Ishikawa (cell line): ENCODE data around the gene FAM3D.

Source experiments
- CREB1 ChIP-seq: IDR thresholded peaks from 2 replicates; pipeline ENCODE4 v1.6.1; 2012; ENCODE audit warnings: low read depth
- EGR1 ChIP-seq: IDR thresholded peaks from 2 replicates; pipeline ENCODE4 v1.6.1; 2012
- EP300 ChIP-seq: IDR thresholded peaks from 2 replicates; pipeline ENCODE4 v1.6.1; 2012; ENCODE audit warnings: borderline replicate concordance
- FOXM1 ChIP-seq: IDR thresholded peaks from 2 replicates; pipeline ENCODE4 v1.6.1; 2012; ENCODE audit warnings: low read depth, borderline replicate concordance
- NFIC ChIP-seq: IDR thresholded peaks from 2 replicates; pipeline ENCODE4 v1.6.1; 2012
- RAD21 ChIP-seq: IDR thresholded peaks from 2 replicates; pipeline ENCODE4 v1.6.1; 2012; ENCODE audit warnings: low read depth
- TAF1 ChIP-seq: IDR thresholded peaks from 2 replicates; pipeline ENCODE4 v1.6.1; 2012; ENCODE audit warnings: low read depth, mild to moderate bottlenecking
- TCF12 ChIP-seq: IDR thresholded peaks from 2 replicates; pipeline ENCODE4 v1.6.1; 2012; ENCODE audit warnings: low read depth
- TEAD4 ChIP-seq: IDR thresholded peaks from 2 replicates; pipeline ENCODE4 v1.6.1; 2012
- YY1 ChIP-seq: IDR thresholded peaks from 2 replicates; pipeline ENCODE4 v1.6.1; 2012; ENCODE audit warnings: low read depth
- ZBTB7A ChIP-seq: IDR thresholded peaks from 2 replicates; pipeline ENCODE4 v1.6.1; 2012; ENCODE audit warnings: low read depth
- TF ChIP-seq, protein P1 (sequence below): IDR thresholded peaks from 2 replicates; pipeline ENCODE4 v1.6.1; 2012; ENCODE audit warnings: low read depth, mild to moderate bottlenecking
- TF ChIP-seq, protein P2 (sequence below): IDR thresholded peaks from 2 replicates; pipeline ENCODE4 v1.6.1; 2012
- TF ChIP-seq, protein P3 (sequence below): IDR thresholded peaks from 2 replicates; pipeline ENCODE4 v1.6.1; 2012

DNA sequence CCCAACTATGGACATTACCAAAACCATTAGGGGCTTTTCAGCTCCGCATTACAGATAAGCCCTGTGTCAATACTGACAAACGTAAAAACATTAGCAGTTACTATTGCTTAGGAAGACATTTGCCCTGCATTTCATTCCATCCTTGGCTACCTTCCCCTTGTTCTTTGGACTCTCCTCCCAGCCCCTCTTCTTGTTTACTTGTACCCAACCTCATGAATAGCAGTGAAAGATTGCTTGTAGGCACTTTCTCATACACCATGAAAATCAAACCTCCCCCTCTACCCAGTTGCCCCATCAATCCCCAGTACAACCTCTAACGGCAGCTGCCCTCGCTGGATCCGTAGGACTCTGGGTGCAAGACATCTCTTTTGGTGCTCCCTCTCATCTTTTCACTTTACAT lies 72.5 kb downstream of the FAM3D start:
- TF ChIP-seq EGR1 = no peak
- TF ChIP-seq RAD21 = no peak
- TF ChIP-seq, protein P1, sequence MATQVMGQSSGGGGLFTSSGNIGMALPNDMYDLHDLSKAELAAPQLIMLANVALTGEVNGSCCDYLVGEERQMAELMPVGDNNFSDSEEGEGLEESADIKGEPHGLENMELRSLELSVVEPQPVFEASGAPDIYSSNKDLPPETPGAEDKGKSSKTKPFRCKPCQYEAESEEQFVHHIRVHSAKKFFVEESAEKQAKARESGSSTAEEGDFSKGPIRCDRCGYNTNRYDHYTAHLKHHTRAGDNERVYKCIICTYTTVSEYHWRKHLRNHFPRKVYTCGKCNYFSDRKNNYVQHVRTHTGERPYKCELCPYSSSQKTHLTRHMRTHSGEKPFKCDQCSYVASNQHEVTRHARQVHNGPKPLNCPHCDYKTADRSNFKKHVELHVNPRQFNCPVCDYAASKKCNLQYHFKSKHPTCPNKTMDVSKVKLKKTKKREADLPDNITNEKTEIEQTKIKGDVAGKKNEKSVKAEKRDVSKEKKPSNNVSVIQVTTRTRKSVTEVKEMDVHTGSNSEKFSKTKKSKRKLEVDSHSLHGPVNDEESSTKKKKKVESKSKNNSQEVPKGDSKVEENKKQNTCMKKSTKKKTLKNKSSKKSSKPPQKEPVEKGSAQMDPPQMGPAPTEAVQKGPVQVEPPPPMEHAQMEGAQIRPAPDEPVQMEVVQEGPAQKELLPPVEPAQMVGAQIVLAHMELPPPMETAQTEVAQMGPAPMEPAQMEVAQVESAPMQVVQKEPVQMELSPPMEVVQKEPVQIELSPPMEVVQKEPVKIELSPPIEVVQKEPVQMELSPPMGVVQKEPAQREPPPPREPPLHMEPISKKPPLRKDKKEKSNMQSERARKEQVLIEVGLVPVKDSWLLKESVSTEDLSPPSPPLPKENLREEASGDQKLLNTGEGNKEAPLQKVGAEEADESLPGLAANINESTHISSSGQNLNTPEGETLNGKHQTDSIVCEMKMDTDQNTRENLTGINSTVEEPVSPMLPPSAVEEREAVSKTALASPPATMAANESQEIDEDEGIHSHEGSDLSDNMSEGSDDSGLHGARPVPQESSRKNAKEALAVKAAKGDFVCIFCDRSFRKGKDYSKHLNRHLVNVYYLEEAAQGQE = no peak
- TF ChIP-seq TEAD4 = no peak
- no peak for TF ChIP-seq FOXM1
- TF ChIP-seq EP300 = no peak
- no peak for TF ChIP-seq NFIC
- TF ChIP-seq CREB1 = no peak
- no peak for TF ChIP-seq TCF12
- TF ChIP-seq TAF1 = no peak
- TF ChIP-seq, protein P2, sequence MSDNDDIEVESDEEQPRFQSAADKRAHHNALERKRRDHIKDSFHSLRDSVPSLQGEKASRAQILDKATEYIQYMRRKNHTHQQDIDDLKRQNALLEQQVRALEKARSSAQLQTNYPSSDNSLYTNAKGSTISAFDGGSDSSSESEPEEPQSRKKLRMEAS = no peak
- TF ChIP-seq, protein P3, sequence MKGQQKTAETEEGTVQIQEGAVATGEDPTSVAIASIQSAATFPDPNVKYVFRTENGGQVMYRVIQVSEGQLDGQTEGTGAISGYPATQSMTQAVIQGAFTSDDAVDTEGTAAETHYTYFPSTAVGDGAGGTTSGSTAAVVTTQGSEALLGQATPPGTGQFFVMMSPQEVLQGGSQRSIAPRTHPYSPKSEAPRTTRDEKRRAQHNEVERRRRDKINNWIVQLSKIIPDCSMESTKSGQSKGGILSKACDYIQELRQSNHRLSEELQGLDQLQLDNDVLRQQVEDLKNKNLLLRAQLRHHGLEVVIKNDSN = no peak
- TF ChIP-seq YY1 = no peak
- TF ChIP-seq ZBTB7A = no peak
